HEK293 (cell line): ENCODE data around the gene OPHN1.
"Not testable (repeated sequence)": the region's sequence is repeated elsewhere in the genome, so short reads cannot be mapped to it uniquely, and the experiment has no call there.

Experiments
- CTCF ChIA-PET: fragments of 350-600 bp; formaldehyde crosslinking; extraction: SDS; loops from one replicate; lab custom pipeline; 2021; ENCODE audit warnings: antibody characterized with exemption; lab: Yijun Ruan, JAX
- POLR2A ChIA-PET: fragments of 300-600 bp; formaldehyde crosslinking; extraction: SDS; loops from one replicate; lab custom pipeline; 2020; ENCODE audit warnings: antibody characterized with exemption, inconsistent platforms; lab: Yijun Ruan, JAX
- H3K27ac ChIP-seq: fragments of 200-500 bp; sonication (Bioruptor generic); 2 replicates; pipeline ENCODE4 v1.5.1; 2014; ENCODE audit warnings: low read depth, low read length, control low read depth, inconsistent platforms; ENCODE audit errors: extremely low read depth
- H3K36me3 ChIP-seq, 2 experiments: fragments of 200-500 bp in 1 of 2; sonication (Bioruptor generic) in 1 of 2; 1 replicate in 1 of 2; 2 replicates in 1 of 2; pipeline ENCODE4 v1.5.1; 2014 to 2017; ENCODE audit warnings: inconsistent platforms in 2 of 2, low read length in 2 of 2; ENCODE audit not compliant: control insufficient read depth in 2 of 2, insufficient read depth in 1 of 2
- H3K4me1 ChIP-seq: fragments of 200-500 bp; sonication (Bioruptor generic); 2 replicates; pipeline ENCODE4 v1.5.1; 2014; ENCODE audit warnings: mild to moderate bottlenecking, low read length, inconsistent platforms; ENCODE audit not compliant: control insufficient read depth, insufficient read depth
- H3K4me3 ChIP-seq: 2 replicates; pipeline ENCODE4 v1.5.1; 2011; ENCODE audit warnings: low read depth, mild to moderate bottlenecking, control low read depth, low read length, moderate library complexity
- H3K9me3 ChIP-seq: fragments of 200-500 bp; sonication (Bioruptor generic); 2 replicates; pipeline ENCODE4 v1.5.1; 2014; ENCODE audit warnings: low read depth, low read length, inconsistent platforms; ENCODE audit not compliant: control insufficient read depth, insufficient read depth
- EGR2 ChIP-seq: fragments of 450-650 bp; formaldehyde crosslinking; IDR thresholded peaks from 2 replicates; pipeline ENCODE4 v1.5.1; 2016; ENCODE audit warnings: low read depth, missing biosample characterization, missing genetic modification characterization
- KLF1 ChIP-seq: fragments of 450-650 bp; formaldehyde crosslinking; IDR thresholded peaks from 2 replicates; pipeline ENCODE4 v1.5.1; 2016; ENCODE audit warnings: missing biosample characterization, missing genetic modification characterization
- KLF7 ChIP-seq: fragments of 450-650 bp; formaldehyde crosslinking; IDR thresholded peaks from 2 replicates; pipeline ENCODE4 v1.5.1; 2016; ENCODE audit warnings: missing biosample characterization, missing genetic modification characterization, borderline replicate concordance
- OSR2 ChIP-seq: fragments of 450-650 bp; formaldehyde crosslinking; IDR thresholded peaks from 2 replicates; pipeline ENCODE4 v1.5.1; 2016; ENCODE audit warnings: missing biosample characterization, missing genetic modification characterization
- SCRT2 ChIP-seq: fragments of 450-650 bp; formaldehyde crosslinking; IDR thresholded peaks from 2 replicates; pipeline ENCODE4 v1.5.1; 2016; ENCODE audit warnings: missing biosample characterization, missing genetic modification characterization
- YY1 ChIP-seq: fragments of 450-650 bp; formaldehyde crosslinking; IDR thresholded peaks from 2 replicates; pipeline ENCODE4 v1.5.1; 2018; ENCODE audit warnings: missing biosample characterization, missing genetic modification characterization
- ZBTB11 ChIP-seq: fragments of 450-650 bp; formaldehyde crosslinking; conservative IDR thresholded peaks from 2 replicates; pipeline ENCODE4 v1.5.1; 2016; ENCODE audit warnings: low read depth, missing biosample characterization, missing genetic modification characterization
- ZNF138 ChIP-seq: fragments of 450-650 bp; formaldehyde crosslinking; IDR thresholded peaks from 2 replicates; pipeline ENCODE4 v1.5.1; 2016; ENCODE audit warnings: missing biosample characterization, missing genetic modification characterization, borderline replicate concordance
- ZNF221 ChIP-seq: fragments of 450-650 bp; formaldehyde crosslinking; IDR thresholded peaks from 2 replicates; pipeline ENCODE4 v1.5.1; 2017; ENCODE audit warnings: missing biosample characterization, missing genetic modification characterization, borderline replicate concordance
- ZNF354C ChIP-seq: fragments of 450-650 bp; formaldehyde crosslinking; IDR thresholded peaks from 2 replicates; pipeline ENCODE4 v1.5.1; 2016; ENCODE audit warnings: missing biosample characterization, missing genetic modification characterization, low read depth, borderline replicate concordance
- ZNF366 ChIP-seq: fragments of 450-650 bp; formaldehyde crosslinking; conservative IDR thresholded peaks from 2 replicates; pipeline ENCODE4 v1.5.1; 2016; ENCODE audit warnings: missing biosample characterization, missing genetic modification characterization
- ZNF37A ChIP-seq: fragments of 450-650 bp; IDR thresholded peaks from 2 replicates; pipeline ENCODE4 v1.5.1; 2018; ENCODE audit warnings: missing biosample characterization, missing genetic modification characterization
- ZNF433 ChIP-seq: fragments of 450-650 bp; formaldehyde crosslinking; IDR thresholded peaks from 2 replicates; pipeline ENCODE4 v1.5.1; 2016; ENCODE audit warnings: missing biosample characterization, missing genetic modification characterization, low read depth
- ZNF521 ChIP-seq: fragments of 450-650 bp; formaldehyde crosslinking; IDR thresholded peaks from 2 replicates; pipeline ENCODE4 v1.5.1; 2017; ENCODE audit warnings: missing biosample characterization, mild to moderate bottlenecking, missing genetic modification characterization
- ZNF596 ChIP-seq: fragments of 450-650 bp; IDR thresholded peaks from 2 replicates; pipeline ENCODE4 v1.5.0; 2018; ENCODE audit warnings: missing biosample characterization, mild to moderate bottlenecking, missing genetic modification characterization, moderate library complexity
- ZNF600 ChIP-seq: fragments of 450-650 bp; formaldehyde crosslinking; IDR thresholded peaks from 2 replicates; pipeline ENCODE4 v1.5.1; 2016; ENCODE audit warnings: missing biosample characterization, missing genetic modification characterization
- ZNF660 ChIP-seq: fragments of 450-650 bp; IDR thresholded peaks from 2 replicates; pipeline ENCODE4 v1.5.1; 2018; ENCODE audit warnings: missing biosample characterization, mild to moderate bottlenecking, missing genetic modification characterization
- ZNF76 ChIP-seq: fragments of 450-650 bp; formaldehyde crosslinking; IDR thresholded peaks from 2 replicates; pipeline ENCODE4; 2016; ENCODE audit warnings: low read depth, missing biosample characterization, missing genetic modification characterization, borderline replicate concordance
- ZNF843 ChIP-seq: fragments of 450-650 bp; formaldehyde crosslinking; IDR thresholded peaks from 2 replicates; pipeline ENCODE4 v1.5.1; 2016; ENCODE audit warnings: missing biosample characterization, missing genetic modification characterization
- ZSCAN18 ChIP-seq: fragments of 450-650 bp; formaldehyde crosslinking; IDR thresholded peaks from 2 replicates; pipeline ENCODE4 v1.5.1; 2016; ENCODE audit warnings: missing biosample characterization, missing genetic modification characterization
- ZXDB ChIP-seq: fragments of 450-650 bp; formaldehyde crosslinking; IDR thresholded peaks from 2 replicates; pipeline ENCODE4 v1.5.1; 2016; ENCODE audit warnings: missing biosample characterization, missing genetic modification characterization
- TF ChIP-seq, protein P1 (sequence below): fragments of 450-650 bp; formaldehyde crosslinking; IDR thresholded peaks from 2 replicates; pipeline ENCODE4 v1.5.1; 2016; ENCODE audit warnings: missing biosample characterization, missing genetic modification characterization
- TF ChIP-seq, protein P2 (sequence below): fragments of 450-650 bp; formaldehyde crosslinking; IDR thresholded peaks from 2 replicates; pipeline ENCODE4 v1.5.1; 2016; ENCODE audit warnings: missing biosample characterization, missing genetic modification characterization
- TF ChIP-seq, protein P3 (sequence below): fragments of 450-650 bp; formaldehyde crosslinking; IDR thresholded peaks from 2 replicates; pipeline ENCODE4 v1.5.1; 2017; ENCODE audit warnings: missing biosample characterization, missing genetic modification characterization

Gene OPHN1

GRCh38 chrX:68332201-68332731 lies 101.0 kb downstream of the OPHN1 start:
- no peaks in the 10 kb centered on the region; a peak in 1 of 3 replicates for H3K36me3 ChIP-seq
- CTCF ChIA-PET, result interaction anchor here (0.6 to 1.4 kb wide), 3 partner anchors 136 to 1497 kb away, joined by 3 to 4 read pairs (median 3); no protein-coding TSS in a partner anchor

GRCh38 chrX:68326841-68327240 lies 106.5 kb downstream of the OPHN1 start:
- H3K27ac ChIP-seq, CTCF ChIA-PET, POLR2A ChIA-PET, H3K36me3 ChIP-seq, H3K4me3 ChIP-seq, H3K4me1 ChIP-seq, H3K9me3 ChIP-seq: not testable (repeated sequence)

More at GRCh38 chrX:68332201-68332731, 101.0 kb downstream of the OPHN1 start:
- POLR2A ChIA-PET, result interaction anchor here (0.7 kb wide), 1 partner anchor 166 kb away, joined by 6 read pairs; no protein-coding TSS in a partner anchor
- Histone ChIP-seq H3K4me3 (no peak overlapping the region), H3K4me1 (no peaks in the 10 kb centered on the region; the same call in 1 of the 2 replicates), H3K27ac (no peak overlapping the region), H3K9me3 (no peaks in the 10 kb centered on the region)
- TF ChIP-seq, protein P1, sequence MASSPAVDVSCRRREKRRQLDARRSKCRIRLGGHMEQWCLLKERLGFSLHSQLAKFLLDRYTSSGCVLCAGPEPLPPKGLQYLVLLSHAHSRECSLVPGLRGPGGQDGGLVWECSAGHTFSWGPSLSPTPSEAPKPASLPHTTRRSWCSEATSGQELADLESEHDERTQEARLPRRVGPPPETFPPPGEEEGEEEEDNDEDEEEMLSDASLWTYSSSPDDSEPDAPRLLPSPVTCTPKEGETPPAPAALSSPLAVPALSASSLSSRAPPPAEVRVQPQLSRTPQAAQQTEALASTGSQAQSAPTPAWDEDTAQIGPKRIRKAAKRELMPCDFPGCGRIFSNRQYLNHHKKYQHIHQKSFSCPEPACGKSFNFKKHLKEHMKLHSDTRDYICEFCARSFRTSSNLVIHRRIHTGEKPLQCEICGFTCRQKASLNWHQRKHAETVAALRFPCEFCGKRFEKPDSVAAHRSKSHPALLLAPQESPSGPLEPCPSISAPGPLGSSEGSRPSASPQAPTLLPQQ, result no peak
- TF ChIP-seq ZNF138 (tag by site-specific recombination), result no peak
- no peak for TF ChIP-seq ZNF600 (tag by site-specific recombination)
- TF ChIP-seq SCRT2 (tag by site-specific recombination), result no peak
- no peak for TF ChIP-seq ZNF521 (tag by site-specific recombination)
- TF ChIP-seq ZNF596 (tag by site-specific recombination), result no peak
- TF ChIP-seq ZNF354C (tag by site-specific recombination), result no peak
- TF ChIP-seq YY1, result no peak
- TF ChIP-seq EGR2, result no peak
- no peak for TF ChIP-seq ZXDB (tag by site-specific recombination)
- TF ChIP-seq ZBTB11, result no peak
- no peak for TF ChIP-seq KLF7
- no peak for TF ChIP-seq ZNF76 (tag by site-specific recombination)
- TF ChIP-seq ZNF221, result no peak
- no peak for TF ChIP-seq ZNF660
- no peak for TF ChIP-seq ZNF843 (tag by site-specific recombination)
- TF ChIP-seq KLF1 (tag by site-specific recombination), result no peak

DNA sequence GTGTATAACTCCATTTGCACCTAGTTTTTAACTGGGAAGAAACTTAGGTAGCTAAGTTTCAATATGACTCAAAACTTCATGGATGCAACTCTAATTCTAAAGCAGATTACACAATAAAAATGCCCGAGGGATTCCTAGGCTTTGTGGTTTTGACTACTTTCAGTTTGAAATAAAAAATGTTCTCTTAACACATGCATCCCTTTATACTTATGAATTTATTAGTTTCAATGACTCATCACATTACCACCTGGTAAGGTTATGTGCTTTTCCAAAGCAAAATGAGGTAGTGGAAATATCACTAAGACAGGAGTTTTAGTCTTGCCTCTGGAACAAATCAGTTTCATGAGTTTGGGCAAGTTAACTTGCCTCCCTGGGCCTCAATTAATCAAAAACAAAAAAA lies 125.5 kb downstream of the OPHN1 start:
- H3K27ac ChIP-seq, result no peak overlapping the region
- TF ChIP-seq ZNF37A (no peak), ZNF433 (tag by site-specific recombination) (no peak), ZSCAN18 (tag by site-specific recombination) (no peak), ZNF596 (tag by site-specific recombination) (no peak), OSR2 (peak; percentile 52), ZNF366 (tag by site-specific recombination) (no peak), ZNF138 (tag by site-specific recombination) (no peak)
- TF ChIP-seq, protein P2, sequence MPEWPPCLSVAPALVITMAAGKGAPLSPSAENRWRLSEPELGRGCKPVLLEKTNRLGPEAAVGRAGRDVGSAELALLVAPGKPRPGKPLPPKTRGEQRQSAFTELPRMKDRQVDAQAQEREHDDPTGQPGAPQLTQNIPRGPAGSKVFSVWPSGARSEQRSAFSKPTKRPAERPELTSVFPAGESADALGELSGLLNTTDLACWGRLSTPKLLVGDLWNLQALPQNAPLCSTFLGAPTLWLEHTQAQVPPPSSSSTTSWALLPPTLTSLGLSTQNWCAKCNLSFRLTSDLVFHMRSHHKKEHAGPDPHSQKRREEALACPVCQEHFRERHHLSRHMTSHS (tag by site-specific recombination), result no peak
- TF ChIP-seq, protein P3, sequence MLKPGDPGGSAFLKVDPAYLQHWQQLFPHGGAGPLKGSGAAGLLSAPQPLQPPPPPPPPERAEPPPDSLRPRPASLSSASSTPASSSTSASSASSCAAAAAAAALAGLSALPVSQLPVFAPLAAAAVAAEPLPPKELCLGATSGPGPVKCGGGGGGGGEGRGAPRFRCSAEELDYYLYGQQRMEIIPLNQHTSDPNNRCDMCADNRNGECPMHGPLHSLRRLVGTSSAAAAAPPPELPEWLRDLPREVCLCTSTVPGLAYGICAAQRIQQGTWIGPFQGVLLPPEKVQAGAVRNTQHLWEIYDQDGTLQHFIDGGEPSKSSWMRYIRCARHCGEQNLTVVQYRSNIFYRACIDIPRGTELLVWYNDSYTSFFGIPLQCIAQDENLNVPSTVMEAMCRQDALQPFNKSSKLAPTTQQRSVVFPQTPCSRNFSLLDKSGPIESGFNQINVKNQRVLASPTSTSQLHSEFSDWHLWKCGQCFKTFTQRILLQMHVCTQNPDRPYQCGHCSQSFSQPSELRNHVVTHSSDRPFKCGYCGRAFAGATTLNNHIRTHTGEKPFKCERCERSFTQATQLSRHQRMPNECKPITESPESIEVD (tag by site-specific recombination), result peak; percentile 76

More for the DNA sequence above, 125.5 kb downstream of the OPHN1 start:
- ChIA-PET POLR2A (interaction anchor here (0.7 kb wide), 1 partner anchor 191 kb away, joined by 4 read pairs; no protein-coding TSS in a partner anchor), CTCF (interaction anchor here (1.1 to 1.7 kb wide), 2 partner anchors 111 to 403 kb away, joined by 3 to 6 read pairs; no protein-coding TSS in a partner anchor)
- H3K36me3 ChIP-seq, result no peaks in the 10 kb centered on the region; a peak in 1 of 3 replicates
- no peak overlapping the region for H3K4me3 ChIP-seq
- no peaks in the 10 kb centered on the region for H3K9me3 ChIP-seq
- peaks cover 5% of the 10 kb centered on the region; the same call in 1 of the 2 replicates for H3K4me1 ChIP-seq
